Astrocyte of the hippocampus (primary cell): ENCODE results near the gene SYAP1.
A peak's percentile ranks its signal among the peaks of the same experiment; 100 is the strongest.
"Not testable (repeated sequence)": the region's sequence is repeated elsewhere in the genome, so short reads cannot be mapped to it uniquely, and the experiment has no call there.

Experiments
- DNase-seq: peaks from one replicate; pipeline ENCODE4 v3.0.0; 2011; ENCODE audit warnings: low read depth, low spot score

SYAP1 gene

DNA sequence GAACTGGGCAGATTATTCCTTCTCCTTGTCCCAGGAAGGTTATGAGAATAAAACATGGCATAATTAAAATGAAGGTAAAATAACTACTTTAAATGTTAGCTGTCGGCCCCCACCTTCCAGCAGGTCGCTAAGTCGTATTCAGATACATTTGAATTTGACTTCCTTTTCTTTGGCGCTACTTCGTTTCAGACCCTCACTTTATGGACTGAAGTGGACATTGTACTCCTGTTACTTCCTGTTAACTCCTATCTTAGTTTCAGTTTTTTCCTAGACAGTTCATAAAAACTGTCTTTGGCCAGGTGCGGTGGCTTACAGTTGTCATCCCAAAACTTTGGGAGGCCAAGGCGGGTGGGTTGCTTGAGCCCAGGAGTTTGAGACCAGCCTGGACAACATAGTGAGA is 5.7 kb downstream of the SYAP1 start:
- DNase-seq, result no peak

DNA sequence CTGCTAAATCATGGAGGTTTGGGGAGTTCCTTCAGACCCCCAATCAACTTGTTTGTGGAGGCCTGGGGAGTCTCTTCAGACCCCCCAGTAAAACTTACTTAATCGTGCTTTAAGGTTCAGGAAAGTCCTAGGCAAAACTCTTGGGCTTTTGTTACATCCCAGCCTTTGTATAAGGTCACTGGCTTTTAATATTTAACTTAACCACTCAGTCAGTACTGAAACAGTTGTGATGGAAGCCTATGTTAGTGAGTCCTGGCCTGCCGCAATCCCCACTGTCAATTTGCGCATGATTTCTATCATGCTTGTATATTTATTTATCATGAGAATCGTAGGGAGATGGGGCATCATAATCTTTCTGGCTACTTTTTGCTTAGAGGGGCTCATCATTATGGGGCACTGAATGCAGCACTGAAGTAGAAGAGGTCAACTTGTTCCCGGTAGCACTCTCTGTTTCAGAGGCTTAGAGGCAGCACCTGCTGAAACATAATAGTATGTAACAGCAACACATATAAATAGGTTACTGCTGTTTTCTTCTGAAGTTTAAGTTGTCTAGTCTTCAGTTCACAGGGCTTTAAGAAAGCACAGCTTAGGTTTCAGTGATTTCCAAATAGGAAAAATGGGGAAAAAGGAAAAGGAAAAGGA is 7.1 kb downstream of the SYAP1 start:
- not testable (repeated sequence) for DNase-seq

DNA sequence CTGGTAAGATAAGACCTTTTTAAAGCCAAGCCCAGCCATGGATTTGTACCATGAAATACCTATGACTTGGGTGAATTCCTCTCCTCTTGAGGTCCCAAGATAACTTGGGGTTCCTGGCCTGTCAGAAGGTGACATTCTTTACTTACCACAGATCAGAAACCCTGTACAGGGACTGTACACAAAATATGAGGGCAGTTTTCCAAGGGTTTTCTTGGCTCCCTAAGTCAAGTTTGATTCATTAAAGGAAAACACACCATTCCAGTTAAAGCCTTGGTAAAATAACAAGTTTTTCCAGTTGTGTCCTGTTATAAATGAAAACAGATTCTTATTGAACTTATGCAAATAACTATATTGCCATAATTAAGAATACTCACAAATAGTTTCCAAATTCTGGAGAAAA is 8.2 kb downstream of the SYAP1 start:
- DNase-seq, result no peak

DNA sequence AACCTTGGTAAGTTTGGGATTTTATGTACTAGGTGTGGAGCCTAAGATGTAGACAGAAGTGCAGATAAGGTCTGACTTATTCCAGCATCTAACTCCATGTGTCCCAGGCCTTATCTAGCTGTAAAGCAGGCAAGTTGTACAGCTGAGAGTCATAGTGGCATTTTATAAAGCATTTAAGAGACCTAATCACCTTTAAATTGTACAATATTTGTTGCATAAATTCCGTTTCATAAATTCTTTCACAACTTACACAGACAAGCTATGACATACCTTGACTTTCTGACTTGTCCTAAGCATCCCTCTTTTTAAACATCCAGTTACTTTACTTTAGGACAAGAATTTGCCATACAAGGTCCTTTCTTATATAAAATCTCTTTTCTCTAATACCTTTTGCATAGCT is 11.0 kb downstream of the SYAP1 start:
- DNase-seq, result no peak

DNA sequence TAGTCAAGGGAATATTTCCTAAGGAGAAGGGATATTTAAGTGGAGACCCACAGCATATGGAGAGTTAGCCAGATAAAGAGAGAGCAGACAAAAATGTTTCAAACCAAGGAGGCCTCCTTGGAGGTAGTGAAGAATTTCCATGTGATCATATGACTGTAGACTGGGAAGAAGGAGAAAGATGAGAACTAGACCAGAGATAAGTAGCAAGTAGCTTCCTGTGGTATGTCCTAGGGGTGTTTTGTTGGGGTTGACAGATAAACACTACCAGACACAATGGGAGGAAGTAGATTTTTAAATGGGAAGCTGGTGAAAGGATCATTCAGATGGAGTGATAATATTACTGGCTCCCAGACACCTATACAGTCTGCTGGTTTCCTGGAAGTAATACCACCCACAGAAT is 13.6 kb downstream of the SYAP1 start:
- no peak for DNase-seq

DNA sequence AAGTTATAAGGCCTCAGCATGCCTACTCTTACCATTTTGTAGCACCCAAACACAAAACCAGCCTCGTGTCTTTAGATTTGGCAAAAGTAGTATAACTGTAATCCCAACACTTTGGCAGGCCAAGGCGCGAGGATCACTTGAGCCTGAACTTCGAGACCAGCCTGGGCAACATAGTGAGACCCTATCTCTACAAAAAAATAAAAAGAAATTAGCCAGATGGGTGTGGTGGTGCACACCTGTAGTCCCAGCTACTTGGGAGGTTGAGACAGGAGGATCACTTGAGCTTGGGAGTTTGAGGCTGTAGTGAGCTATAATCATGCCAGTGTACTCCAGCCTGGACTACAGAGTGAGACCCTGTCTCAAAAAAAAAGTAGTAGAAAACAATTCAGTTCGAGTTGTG is 17.6 kb downstream of the SYAP1 start:
- no peak for DNase-seq

DNA sequence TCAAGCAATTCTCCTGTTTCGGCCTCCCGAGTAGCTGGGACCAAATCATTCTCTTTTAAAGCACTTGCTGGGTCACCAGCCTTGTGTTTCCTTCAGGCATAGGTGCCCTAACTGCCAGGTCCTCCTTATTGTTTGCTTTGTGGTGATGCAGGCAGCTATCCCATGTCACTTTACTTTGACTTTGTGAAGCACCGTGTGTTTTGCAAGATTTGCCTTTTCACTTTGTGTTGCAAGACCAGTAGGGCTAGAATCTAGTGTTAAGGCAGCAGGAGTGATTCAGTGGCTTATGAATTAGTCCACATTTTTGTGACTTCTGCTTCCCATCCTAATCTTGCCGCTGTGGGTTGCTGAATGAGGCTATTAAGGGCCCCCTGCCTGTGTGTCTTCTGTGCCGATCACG is 20.2 kb downstream of the SYAP1 start:
- peak; percentile 16 for DNase-seq

DNA sequence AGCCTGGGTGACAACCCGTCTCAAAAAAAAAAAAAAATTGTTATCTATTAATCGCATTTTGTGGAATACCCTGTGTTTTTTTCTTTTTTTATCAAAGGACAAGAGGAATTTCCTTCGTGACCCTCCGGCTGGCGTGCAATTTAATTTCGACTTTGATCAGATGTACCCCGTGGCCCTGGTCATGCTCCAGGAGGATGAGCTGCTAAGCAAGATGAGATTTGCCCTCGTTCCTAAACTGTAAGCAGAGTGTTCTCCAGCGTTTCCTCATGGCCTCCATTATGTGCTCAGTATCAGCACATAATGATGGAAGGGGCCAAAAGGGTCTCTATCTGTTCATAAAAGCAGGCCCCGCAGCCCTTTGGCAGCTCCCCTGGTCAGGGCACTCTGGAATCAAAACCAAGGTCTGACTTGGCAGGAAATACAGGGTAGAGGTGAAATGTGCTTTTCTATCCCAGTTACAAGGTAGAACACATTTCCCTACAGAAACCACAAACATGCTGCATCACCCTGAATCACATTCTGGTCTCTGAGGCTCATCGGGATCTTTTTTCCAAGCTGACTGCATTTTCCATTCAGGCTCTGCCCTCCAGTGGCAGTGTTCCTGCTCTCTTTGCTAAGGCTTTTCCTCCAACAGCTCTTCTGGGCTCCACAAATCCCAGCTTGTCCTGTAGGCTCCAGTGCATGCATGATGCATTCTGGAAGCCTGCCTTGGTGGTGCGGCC is 24.4 kb downstream of the SYAP1 start:
- peak; percentile 92 for DNase-seq

DNA sequence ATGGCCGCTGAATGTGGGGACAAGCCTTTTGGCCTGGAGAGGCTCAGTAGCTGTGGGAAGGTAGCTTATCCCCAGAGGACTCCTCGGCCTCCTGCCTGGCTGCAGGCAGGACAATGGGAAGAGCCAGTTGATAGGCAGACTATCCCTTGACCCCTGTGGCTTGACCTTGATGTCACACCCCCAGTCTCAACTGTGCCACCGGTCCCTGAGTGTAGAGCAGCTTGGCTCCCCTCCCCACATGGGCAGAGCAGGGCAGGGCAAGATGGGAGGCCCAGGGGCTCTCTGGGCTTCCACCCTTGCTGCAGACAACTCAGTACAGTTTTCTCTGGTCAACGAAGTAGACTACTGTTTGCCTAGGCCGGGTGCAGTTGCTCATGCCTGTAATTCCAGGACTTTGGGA is 25.7 kb downstream of the SYAP1 start:
- DNase-seq, result no peak

DNA sequence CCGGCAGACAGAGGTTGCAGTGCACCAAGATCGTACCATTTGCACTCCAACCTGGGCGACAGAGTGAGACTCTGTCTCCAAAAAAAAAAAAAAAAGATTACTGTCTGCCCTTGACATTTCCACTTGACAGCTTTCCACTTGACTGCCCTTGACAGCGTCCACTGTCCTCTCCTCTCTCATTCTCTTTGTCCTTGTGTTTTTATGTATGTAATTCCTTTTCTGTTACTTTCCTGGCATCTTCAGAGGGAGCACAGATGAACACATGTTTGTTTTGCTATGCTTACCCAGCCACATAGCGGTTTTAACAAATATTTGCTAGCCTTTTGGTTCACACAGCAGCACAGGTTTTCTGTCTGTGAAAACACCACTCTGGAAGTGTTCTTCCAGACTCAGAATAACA is 26.2 kb downstream of the SYAP1 start:
- peak; percentile 34 for DNase-seq

DNA sequence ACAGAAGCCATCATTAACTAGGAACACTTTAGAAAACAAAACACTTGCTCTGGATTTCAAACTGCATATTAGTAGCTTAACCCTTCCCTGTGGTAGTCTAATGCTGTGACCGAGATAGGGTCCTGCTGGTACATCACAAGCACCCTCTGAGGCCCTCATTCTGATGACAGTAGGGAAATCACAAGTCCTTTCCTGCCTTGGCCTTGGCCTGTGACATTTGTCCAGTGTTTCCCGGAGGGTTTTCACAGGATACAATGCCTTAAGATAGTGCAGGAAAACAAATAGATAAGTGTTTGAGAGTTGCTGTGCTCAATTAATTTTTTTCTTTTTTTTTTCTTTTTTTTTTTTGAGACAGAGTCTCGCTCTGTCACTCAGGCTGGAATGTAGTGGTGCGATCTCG is 29.0 kb downstream of the SYAP1 start:
- DNase-seq, result no peak

DNA sequence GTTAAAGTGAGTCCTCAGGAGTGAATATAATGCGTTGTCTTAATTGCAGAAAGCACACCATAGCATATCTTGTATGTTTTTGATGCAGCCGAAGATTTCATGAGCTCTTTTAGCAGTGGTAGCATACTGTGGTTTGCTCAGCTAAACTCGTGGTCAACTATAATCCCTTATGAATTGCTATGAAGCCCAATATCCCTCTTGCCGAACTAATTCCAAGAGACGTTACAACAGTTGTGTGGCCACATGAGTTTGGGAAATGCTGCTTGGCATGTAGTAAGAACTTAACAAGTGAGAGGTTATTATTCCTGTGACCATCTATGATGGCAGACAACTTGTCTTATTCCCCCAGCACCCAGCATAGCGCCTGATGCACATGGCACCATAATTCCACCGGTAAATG is 30.7 kb downstream of the SYAP1 start:
- no peak for DNase-seq

DNA sequence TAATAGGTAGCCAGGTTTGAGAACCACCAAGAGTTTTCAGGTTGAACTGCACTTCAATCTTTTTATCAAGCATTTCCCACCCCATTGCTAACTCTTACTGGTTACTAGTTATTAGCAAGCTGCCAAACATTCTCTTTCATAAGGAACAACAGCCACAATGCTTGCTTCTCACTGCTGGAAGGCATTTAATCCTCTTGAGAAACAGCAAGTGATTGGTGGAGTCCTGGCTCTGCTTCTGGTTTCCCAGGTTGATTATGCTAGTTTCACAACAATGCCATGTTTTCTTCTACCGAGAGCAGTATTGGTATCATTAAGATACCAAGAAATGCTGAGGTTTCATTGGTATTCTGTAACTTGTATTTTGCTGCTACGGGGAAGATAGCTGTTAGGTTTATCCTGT is 34.6 kb downstream of the SYAP1 start:
- peak; percentile 52 for DNase-seq

DNA sequence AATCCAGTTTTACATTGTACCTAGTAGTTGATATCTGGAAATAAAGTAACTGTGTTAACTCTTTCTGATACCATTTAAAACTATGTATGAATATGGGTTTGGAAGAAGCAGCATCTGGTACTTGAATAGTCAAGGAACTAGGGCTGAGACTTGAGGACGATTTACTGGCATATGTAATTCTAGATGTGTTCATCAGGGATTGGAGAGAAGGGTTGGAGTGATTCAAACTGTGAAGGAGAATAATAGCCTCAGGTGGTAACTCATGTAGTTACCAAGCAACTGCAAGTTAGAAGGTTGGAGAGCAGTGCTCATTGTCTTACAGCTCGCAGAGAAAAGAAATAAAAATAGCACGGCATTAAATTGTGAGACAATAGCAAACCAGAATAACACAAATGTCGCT is 37.3 kb downstream of the SYAP1 start:
- DNase-seq, result no peak

DNA sequence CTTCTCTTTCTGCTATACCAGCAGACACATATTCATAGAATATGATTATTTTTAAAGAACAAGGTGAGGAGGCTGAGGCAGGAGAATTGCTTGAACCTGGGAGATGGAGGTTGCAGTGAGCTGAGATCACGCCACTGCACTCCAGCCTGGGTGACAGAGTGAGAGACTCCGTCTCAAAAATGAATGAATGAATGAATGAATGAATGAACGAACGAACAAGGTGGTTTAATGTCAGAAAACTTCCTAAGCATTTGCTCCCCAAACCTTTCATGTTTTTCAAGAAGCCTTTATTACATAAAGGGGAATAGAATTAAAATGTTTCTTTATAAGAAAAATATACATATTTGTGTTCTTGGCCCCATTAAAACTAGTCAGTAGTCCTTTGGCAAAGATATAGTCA is 42.1 kb downstream of the SYAP1 start:
- DNase-seq, result not testable (repeated sequence)

DNA sequence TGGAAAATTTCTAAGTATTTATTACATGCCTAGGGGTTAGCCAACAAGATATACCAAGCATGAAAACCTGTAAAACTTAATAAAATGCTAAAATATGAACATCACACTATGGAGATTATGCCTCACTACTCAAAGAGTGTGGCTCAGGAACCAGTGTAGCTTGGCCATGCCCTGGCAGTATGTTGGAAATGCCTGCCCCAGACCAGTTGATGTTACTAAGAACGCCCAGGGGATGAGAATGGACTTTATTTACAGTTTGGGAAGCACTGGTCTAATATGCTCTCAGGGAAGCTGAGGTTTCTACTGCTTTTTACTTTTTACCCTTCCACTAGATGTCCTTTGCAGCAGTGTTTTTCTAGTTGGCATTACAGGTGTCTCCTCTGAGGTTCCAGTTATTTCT is 43.2 kb downstream of the SYAP1 start:
- no peak for DNase-seq

DNA sequence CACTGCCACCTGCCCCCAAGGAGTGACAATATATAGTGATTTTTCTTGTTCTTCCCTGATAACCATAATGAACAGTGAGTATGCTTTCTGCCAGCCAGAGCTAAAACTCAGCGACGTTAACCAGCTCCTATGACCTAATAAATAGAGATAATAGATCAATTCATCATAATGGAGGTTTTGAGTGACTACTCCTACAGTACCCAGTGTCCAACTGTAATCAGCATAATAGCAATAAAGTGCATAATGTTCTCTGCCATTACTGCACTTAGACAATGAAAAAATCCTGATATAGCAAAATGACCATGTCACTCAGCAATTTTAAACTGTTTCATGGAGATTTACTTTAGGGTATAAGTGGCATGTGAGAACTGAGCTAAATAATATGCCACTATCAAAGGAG is 46.2 kb downstream of the SYAP1 start:
- no peak for DNase-seq

DNA sequence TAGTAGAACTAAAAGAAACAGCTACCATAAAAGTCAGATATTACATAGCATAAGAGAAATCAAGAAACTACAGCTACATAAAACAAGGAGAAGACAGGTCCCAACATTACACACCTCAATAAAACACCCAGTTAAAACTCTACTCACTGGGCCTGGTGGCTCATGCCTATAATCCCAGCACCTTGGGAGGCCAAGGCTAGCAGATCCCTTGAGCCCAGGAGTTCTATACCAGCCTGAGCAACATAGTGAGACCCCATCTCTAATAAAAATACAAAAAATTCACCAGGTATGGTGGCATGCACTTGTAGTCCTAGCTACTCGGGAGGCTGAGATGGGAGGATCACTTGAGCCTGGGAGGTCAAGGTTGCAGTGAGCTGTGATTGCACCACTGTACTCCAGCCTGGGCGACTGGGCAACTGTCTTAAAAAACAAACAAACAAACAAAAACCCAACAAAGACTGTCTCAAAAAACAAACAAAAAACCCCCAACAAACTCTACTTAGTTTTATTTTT is 51.6 kb downstream of the SYAP1 start:
- DNase-seq, result no peak

DNA sequence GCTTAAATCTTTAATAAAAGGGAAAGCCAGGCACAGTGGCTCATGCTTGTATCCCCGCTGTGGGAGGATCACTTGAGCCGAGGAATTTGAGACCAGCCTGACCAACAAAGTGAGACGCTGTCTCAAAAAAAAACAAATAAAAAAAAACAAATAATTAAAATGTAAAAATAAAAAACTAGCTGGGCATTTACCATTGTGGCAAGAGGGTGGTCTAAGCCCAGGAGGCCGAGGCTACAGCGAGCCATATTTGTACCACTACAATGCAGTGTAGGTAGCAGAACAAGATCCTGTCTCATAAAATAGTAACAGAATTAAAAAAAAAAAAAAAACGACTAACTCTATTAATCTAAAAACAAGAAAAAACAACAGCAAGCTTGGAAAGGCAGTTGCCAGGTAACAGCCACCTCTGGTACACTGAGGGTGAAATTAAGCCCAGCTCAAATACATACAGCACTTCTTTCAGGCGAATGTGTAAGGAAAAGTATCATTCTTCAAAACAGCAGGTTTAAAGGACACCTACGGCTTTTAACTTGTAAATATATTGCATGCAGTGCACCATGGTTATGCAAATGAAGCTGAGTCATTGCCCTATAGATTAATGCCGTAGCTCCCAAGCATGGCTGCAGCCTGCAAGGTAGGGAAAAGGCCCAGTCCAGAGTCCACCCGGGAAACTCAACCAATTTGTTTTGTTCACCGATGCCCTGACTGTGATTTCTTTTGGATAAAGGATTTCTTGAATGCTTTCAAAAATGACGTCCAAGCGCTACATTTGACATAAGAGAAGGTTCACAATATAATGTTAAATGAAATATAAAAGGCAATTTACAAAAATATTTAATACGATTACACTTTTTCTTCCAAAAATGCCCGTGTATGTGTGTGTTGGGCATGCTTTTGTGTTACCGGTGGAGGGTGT is 52.3 kb downstream of the SYAP1 start:
- peak; percentile 64 for DNase-seq

DNA sequence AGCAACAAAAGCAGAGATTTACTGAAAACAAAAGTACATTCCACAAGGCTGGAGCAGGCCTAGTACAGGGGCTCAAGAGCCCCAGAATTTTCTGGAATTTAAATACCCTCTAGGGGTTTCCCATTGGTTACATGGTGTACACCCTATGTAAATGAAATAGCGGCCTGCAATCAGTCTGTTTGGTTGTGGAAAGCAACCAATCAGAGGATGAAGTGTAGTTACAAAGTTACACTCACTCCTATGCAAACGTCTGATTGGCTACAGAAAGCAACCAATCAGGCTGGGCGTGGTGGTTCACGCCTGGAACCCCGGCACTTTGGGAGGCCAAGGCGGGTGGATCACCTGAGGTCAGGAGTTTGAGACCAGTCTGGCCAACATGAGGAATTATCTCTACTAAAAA is 53.0 kb downstream of the SYAP1 start:
- no peak for DNase-seq

DNA sequence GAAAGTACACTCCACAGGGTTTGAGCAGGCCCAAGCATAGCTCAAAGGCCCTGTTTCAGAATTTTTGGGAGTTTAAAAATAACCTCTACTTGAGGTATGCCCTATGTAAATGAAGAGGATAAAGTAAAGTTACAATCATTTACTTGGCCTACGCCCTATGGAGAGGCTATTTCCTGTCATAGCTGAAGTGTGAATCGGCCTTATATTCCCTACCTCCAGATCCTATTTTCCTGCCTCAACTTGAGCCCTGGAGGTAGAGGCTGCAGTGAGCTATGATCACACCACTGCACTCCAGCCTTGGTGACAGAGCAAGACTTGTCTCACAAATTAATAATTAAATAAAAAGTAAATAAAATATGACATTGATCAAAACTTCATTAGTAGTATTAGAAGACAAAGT is 55.3 kb downstream of the SYAP1 start:
- DNase-seq, result no peak

DNA sequence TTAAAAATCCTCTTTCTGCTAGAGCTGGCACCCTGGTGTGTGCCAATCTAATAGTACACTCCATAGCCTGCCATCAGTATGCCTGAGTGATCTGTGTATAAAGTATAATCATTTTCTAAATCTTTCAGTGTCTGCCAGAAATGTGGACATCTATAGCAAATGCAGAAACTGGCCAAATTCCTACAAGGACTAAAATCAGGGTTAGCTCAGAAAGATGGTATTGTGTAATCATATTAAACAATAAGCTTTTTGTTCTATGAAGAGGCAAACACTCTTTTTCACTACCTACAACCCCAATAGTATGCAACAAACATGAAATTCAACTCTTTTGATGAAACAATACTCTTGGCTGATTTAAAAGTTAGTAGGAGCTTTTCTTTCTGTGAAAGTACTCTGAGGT is 59.1 kb downstream of the SYAP1 start:
- DNase-seq, result no peak
